K562 (cell line): ENCODE measurements around the gene CSF2. TPM values are rescaled to one million over a fixed set of nuclear protein-coding genes. Genes with fewer than 3 reads are reported as not detected.

Experiments used
- ATAC-seq: fragments of 200-7000 bp; cut with Tn5 transposase; 3 replicates; pipeline ENCODE4 v1.9.1; 2020; ENCODE audit warnings: moderate library complexity
- BruUV-seq: library from RNA; stranded (reverse); fragments of 400-500 nt; replicated peaks from 2 replicates; lab custom pipeline; 2021; lab: Mats Ljungman, UMichigan
- CTCF ChIA-PET: fragments of 300-600 bp; formaldehyde crosslinking; extraction: SDS; loops from one replicate; lab custom pipeline; 2021; ENCODE audit warnings: low intra/inter-chr PET ratio; lab: Yijun Ruan, JAX
- POLR2A ChIA-PET: fragments of 300-600, 350-650 bp; sonication (Branson Sonifier 250); formaldehyde crosslinking; extraction: SDS; loops from one replicate; lab custom pipeline; 2021; ENCODE audit warnings: antibody characterized with exemption, inconsistent platforms; lab: Yijun Ruan, JAX
- DNase-seq, 4 experiments: peaks; one replicate each; pipeline versions ENCODE4 v3.0.0 to v3.0.0-alpha.2; 2011 to 2018; ENCODE audit warnings: low spot score in 3 of 4, mixed read lengths in 3 of 4; ENCODE audit errors: extremely low read depth in 1 of 4
- FAIRE-seq: peaks from 2 replicates; lab custom pipeline; 2011; peaks lifted over from hg19 to GRCh38; lab: Jason Lieb, UNC
- H2AFZ ChIP-seq: 2 replicates; pipeline ENCODE4 v1.6.0; 2011; ENCODE audit warnings: low read depth, low read length, control low read depth, inconsistent platforms
- H3K27ac ChIP-seq: fragments of 200-600 bp; 3 replicates; pipeline ENCODE4 v1.8.0; 2011; ENCODE audit warnings: low read depth, mild to moderate bottlenecking, control low read depth, inconsistent platforms, low read length, moderate library complexity, mixed read lengths; ENCODE audit errors: extremely low read depth
- H3K27me3 ChIP-seq, 2 experiments: fragments of 300-600 bp in 1 of 2; 2 replicates in 1 of 2; 3 replicates in 1 of 2; pipeline versions ENCODE4 v1.6.0 to v1.8.0; 2011; ENCODE audit warnings: inconsistent platforms in 2 of 2, low read length in 2 of 2, mild to moderate bottlenecking in 1 of 2, mixed read lengths in 1 of 2, moderate library complexity in 1 of 2; ENCODE audit not compliant: control insufficient read depth in 2 of 2, insufficient read depth in 2 of 2
- H3K36me3 ChIP-seq: fragments of 300-600 bp; 3 replicates; pipeline ENCODE4 v1.8.0; 2011; ENCODE audit warnings: mild to moderate bottlenecking, low read length, inconsistent platforms; ENCODE audit not compliant: control insufficient read depth, insufficient read depth
- H3K4me1 ChIP-seq, 2 experiments: fragments of 200-600 bp in 1 of 2; replicated peaks in 1 of 2; 2 replicates in 1 of 2; 3 replicates in 1 of 2; pipeline versions ENCODE4 v1.5.1 to v1.8.0; 2011; ENCODE audit warnings: inconsistent platforms in 2 of 2, low read length in 2 of 2, mild to moderate bottlenecking in 1 of 2, mixed read lengths in 1 of 2, moderate library complexity in 1 of 2; ENCODE audit not compliant: control insufficient read depth in 2 of 2, insufficient read depth in 2 of 2
- H3K4me2 ChIP-seq: 2 replicates; pipeline ENCODE4 v1.6.1; 2011; ENCODE audit warnings: low read length, control low read depth, inconsistent platforms, mixed read lengths; ENCODE audit not compliant: insufficient read depth
- H3K4me3 ChIP-seq: fragments of 200-600 bp; sonication (generic), shearing (Covaris generic); 2 replicates; pipeline ENCODE4 v1.5.1; 2016; ENCODE audit warnings: control low read depth, inconsistent platforms
- H3K79me2 ChIP-seq: fragments of 200-600 bp; 3 replicates; pipeline ENCODE4 v1.8.0; 2011; ENCODE audit warnings: low read length, inconsistent platforms; ENCODE audit not compliant: control insufficient read depth, insufficient read depth
- H3K9ac ChIP-seq, 2 experiments: 2 replicates each; pipeline versions ENCODE4 v1.6.0 to v1.6.1; 2011; ENCODE audit warnings: low read depth in 2 of 2, low read length in 2 of 2, control low read depth in 1 of 2, inconsistent platforms in 1 of 2, mild to moderate bottlenecking in 1 of 2, mixed read lengths in 1 of 2; ENCODE audit not compliant: insufficient read depth in 1 of 2
- H3K9me1 ChIP-seq: one replicate; pipeline ENCODE4 v1.6.0; 2011; ENCODE audit warnings: inconsistent platforms, mild to moderate bottlenecking, low read length, moderate library complexity; ENCODE audit not compliant: control insufficient read depth, insufficient read depth
- H3K9me3 ChIP-seq: replicated peaks from 2 replicates; pipeline ENCODE4 v1.5.1; 2011; ENCODE audit warnings: low read depth, low read length, inconsistent platforms; ENCODE audit not compliant: control insufficient read depth, insufficient read depth
- H4K20me1 ChIP-seq: replicated peaks from 2 replicates; pipeline ENCODE4 v1.6.1; 2011; ENCODE audit warnings: low read length, inconsistent platforms, mixed read lengths; ENCODE audit not compliant: control insufficient read depth, insufficient read depth
- FIP1L1 ChIP-seq: fragments of 200-400 bp; formaldehyde crosslinking; IDR thresholded peaks from 2 replicates; pipeline ENCODE4 v1.6.1; 2018; ENCODE audit warnings: mild to moderate bottlenecking, low read depth, low read length; ENCODE audit not compliant: poor library complexity, severe bottlenecking
- GATAD2B ChIP-seq: fragments of 450-650 bp; IDR thresholded peaks from 2 replicates; pipeline ENCODE4 v1.6.1; 2017; ENCODE audit warnings: mild to moderate bottlenecking, borderline replicate concordance
- HMGN3 ChIP-seq: IDR thresholded peaks from 2 replicates; pipeline ENCODE4 v1.6.1; 2011; ENCODE audit warnings: borderline replicate concordance, low read depth, mild to moderate bottlenecking, mixed read lengths, low read length; ENCODE audit not compliant: insufficient read length; ENCODE audit errors: extremely low read depth
- SETDB1 ChIP-seq: IDR thresholded peaks from one replicate; pipeline ENCODE4 v1.6.1; 2012; ENCODE audit warnings: low read length, control low read depth, inconsistent platforms
- TEAD4 ChIP-seq, 2 experiments: sonication (generic) in 1 of 2; formaldehyde crosslinking in 1 of 2; IDR thresholded peaks; 2 replicates each; pipeline versions ENCODE4 v1.6.1 to v1.8.0; 2012 to 2022; ENCODE audit warnings: borderline replicate concordance in 1 of 2, inconsistent platforms in 1 of 2, low read length in 1 of 2, mild to moderate bottlenecking in 1 of 2, missing genetic modification reagents in 1 of 2
- TFAP4 ChIP-seq: sonication (generic); formaldehyde crosslinking; IDR thresholded peaks from 2 replicates; pipeline ENCODE4 v1.8.0; 2022; ENCODE audit warnings: missing genetic modification reagents, mild to moderate bottlenecking, moderate library complexity, borderline replicate concordance
- ZBTB34 ChIP-seq: fragments of 250-450 bp; sonication (Bioruptor Pico); IDR thresholded peaks from 2 replicates; pipeline ENCODE4 v1.8.0; 2021; ENCODE audit warnings: mild to moderate bottlenecking, moderate library complexity
- ZNF174 ChIP-seq: fragments of 250-450 bp; sonication (Bioruptor Pico); IDR thresholded peaks from 2 replicates; pipeline ENCODE4 v1.4.0; 2020; ENCODE audit warnings: mild to moderate bottlenecking
- ZNF436 ChIP-seq: fragments of 250-450, 450-650 bp; sonication (Bioruptor Pico); formaldehyde crosslinking; IDR thresholded peaks from 2 replicates; pipeline ENCODE4 v1.7.0; 2020; ENCODE audit warnings: mild to moderate bottlenecking
- ZNF449 ChIP-seq: fragments of 250-450 bp; sonication (Bioruptor Pico); IDR thresholded peaks from 2 replicates; pipeline ENCODE4 v1.8.0; 2022; ENCODE audit warnings: moderate library complexity, mild to moderate bottlenecking, inconsistent platforms
- ZNF507 ChIP-seq: conservative IDR thresholded peaks from 2 replicates; pipeline ENCODE4 v1.6.1; 2017; ENCODE audit warnings: missing genetic modification characterization, missing compliant biosample characterization
- WGBS: fragments of 100-300 bp; shearing (Covaris generic); methylation state at CpG from one replicate; pipeline ENCODE4 v1.1.6; 2016; ENCODE audit warnings: low coverage, mixed read lengths; ENCODE audit not compliant: insufficient coverage; ENCODE audit errors: missing lambda C conversion rate; 5-methylcytosine and 5-hydroxymethylcytosine counted together
- in situ Hi-C: fragments of 300-500 bp; cut with MboI; formaldehyde crosslinking; loops from 4 replicates; pipeline ENCODE4 v1.15.0; 2018; ENCODE audit warnings: inconsistent platforms, mixed read lengths
- intact Hi-C: fragments of 100-400 bp; cut with micrococcal nuclease; formaldehyde crosslinking; loops from 2 replicates; pipeline ENCODE4 v1.14.2; 2022
- polyA plus RNA-seq, 8 experiments: library from polyadenylated mRNA; depleted of rRNA in 4 of 8; stranded (reverse) in 5 of 8; unstranded in 3 of 8; fragments of >200 nt; fragmentation: Nextera tagmentation in 2 of 8; fragmentation: Illumina TruSeq in 1 of 8; extraction: Ambion mirVana in 2 of 8; extraction: Trizol in 1 of 8; gene quantifications; 2 replicates each; pipeline versions ENCODE4 v1.2.1 to v1.2.3, GENCODE V29; 2011 to 2014; ENCODE audit warnings: inconsistent platforms in 1 of 8, missing spikeins in 1 of 8
- total RNA-seq, 7 experiments: library from RNA; depleted of rRNA in 6 of 7; stranded (reverse); fragments of >200 nt in 6 of 7; fragmentation: Illumina TruSeq in 2 of 7; extraction: Trizol in 2 of 7; gene quantifications; 2 replicates each; pipeline versions ENCODE4 v1.2.1 to v1.2.3, GENCODE V29; 2011 to 2021; ENCODE audit warnings: low replicate concordance in 1 of 7

Gene CSF2
- total and polyA plus RNA-seq, 9 of the 15 experiments (the other 6 are each of a cell fraction or from before 2014, with no cell fraction given), result 0.25 to 0.29 TPM; not detected in 7

GRCh38 chr5:132072528-132072927, 1.1 kb upstream of the CSF2 start (continued):
- no peak for TF ChIP-seq TFAP4 (CRISPR knock-in tag)

GRCh38 chr5:132074091-132074771, 642 bp downstream of the CSF2 start:
- CTCF ChIA-PET, result no interaction called here

More at GRCh38 chr5:132074091-132074771, 642 bp downstream of the CSF2 start:
- TF ChIP-seq ZNF436 (CRISPR knock-in tag) (no peak), ZNF174 (no peak), TEAD4 (IDR thresholded peaks at IDR 0.05; ENCODE audit: low read length) (no peak), TEAD4 (CRISPR knock-in tag; IDR thresholded peaks at IDR 0.05; ENCODE audit: borderline replicate concordance) (no peak), HMGN3 (no peak), ZNF449 (CRISPR knock-in tag) (no peak), GATAD2B (no peak), SETDB1 (no peak), FIP1L1 (no peak), ZNF507 (tag) (no peak), ZBTB34 (CRISPR knock-in tag) (no peak)
- Histone ChIP-seq H3K4me3 (no peak overlapping the region), H3K79me2 (no peaks in the 10 kb centered on the region), H3K9me1 (no peaks in the 10 kb centered on the region), H3K4me2 (no peak overlapping the region), H3K9me3 (no peaks in the 10 kb centered on the region), H3K27me3 (no peaks in the 10 kb centered on the region), H2AFZ (no peak overlapping the region), H3K36me3 (no peaks in the 10 kb centered on the region), H3K9ac (no peak overlapping the region; a peak in 1 of 4 replicates), H3K4me1 (peaks cover 28 to 58% of the 10 kb centered on the region in 2 experiments), H4K20me1 (no peaks in the 10 kb centered on the region), H3K27ac (no peak overlapping the region)
- DNase-seq (no peak), ATAC-seq (no peak), FAIRE-seq (no peak)
- WGBS, result 57% methylated on average over 5 of the region's 7 CpGs
- intact Hi-C loops, result loop anchor here (5.0 kb wide), 1 partner anchor 38 kb away; no protein-coding TSS in a partner anchor
- no TSS peak for BruUV-seq
- in situ Hi-C loops, result loop anchor here (25.0 kb wide), 1 partner anchor 313 kb away; no protein-coding TSS in a partner anchor
- POLR2A ChIA-PET, result interaction anchor here (0.6 to 1.2 kb wide), 6 partner anchors 21 to 303 kb away, joined by 3 to 5 read pairs (median 4); no protein-coding TSS in a partner anchor
